Caco-2 (cell line): ENCODE results near the gene TTC16. TPM values are rescaled to one million over a fixed set of nuclear protein-coding genes. Genes with fewer than 3 reads are reported as not detected.

Experiments
- BruUV-seq: library from RNA; stranded (reverse); fragments of 400-500 nt; replicated peaks from 2 replicates; lab custom pipeline; 2021; lab: Mats Ljungman, UMichigan
- CTCF ChIA-PET: fragments of 300-600 bp; sonication (Branson Sonifier 250); formaldehyde crosslinking; loops from one replicate; lab custom pipeline; 2022; ENCODE audit warnings: antibody characterized with exemption; lab: Charles Lee
- POLR2A ChIA-PET: fragments of 300-600 bp; sonication (Branson Sonifier 250); formaldehyde crosslinking; loops from one replicate; lab custom pipeline; 2022; ENCODE audit warnings: antibody characterized with exemption; lab: Charles Lee
- DNase-seq, 2 experiments: peaks; one replicate each; pipeline versions ENCODE4 v3.0.0 to v3.0.0-alpha.2; 2020 to 2022
- H3K27me3 ChIP-seq: replicated peaks from 2 replicates; pipeline ENCODE4 v1.6.0; 2011; ENCODE audit warnings: low read length; ENCODE audit not compliant: control insufficient read depth, insufficient read depth
- H3K36me3 ChIP-seq: 2 replicates; pipeline ENCODE4 v1.5.1; 2011; ENCODE audit warnings: low read length; ENCODE audit not compliant: control insufficient read depth, insufficient read depth
- H3K4me1 ChIP-seq: fragments of 250-450 bp; sonication (Bioruptor Pico); 2 replicates; pipeline ENCODE4 v1.5.1; 2020; ENCODE audit warnings: mild to moderate bottlenecking
- H3K4me3 ChIP-seq: 2 replicates; pipeline ENCODE4 v1.5.1; 2011; ENCODE audit warnings: low read depth, mild to moderate bottlenecking, control low read depth, low read length
- H3K9me3 ChIP-seq: fragments of 250-450 bp; sonication (Bioruptor Pico); 2 replicates; pipeline ENCODE4 v1.5.1; 2020; ENCODE audit warnings: mild to moderate bottlenecking, moderate library complexity
- H3K27ac Mint-ChIP-seq: one replicate; pipeline ENCODE4 v1.8.0; 2022; ENCODE audit warnings: mixed read lengths; ENCODE audit not compliant: unreplicated experiment
- H3K27me3 Mint-ChIP-seq: one replicate; pipeline ENCODE4 v1.8.0; 2022; ENCODE audit warnings: mixed read lengths; ENCODE audit not compliant: insufficient read depth, unreplicated experiment
- H3K36me3 Mint-ChIP-seq: one replicate; pipeline ENCODE4 v1.8.0; 2022; ENCODE audit warnings: mild to moderate bottlenecking, mixed read lengths; ENCODE audit not compliant: insufficient read depth, unreplicated experiment
- H3K4me1 Mint-ChIP-seq: one replicate; pipeline ENCODE4 v1.8.0; 2022; ENCODE audit warnings: low read depth, mixed read lengths; ENCODE audit not compliant: unreplicated experiment
- H3K4me3 Mint-ChIP-seq: one replicate; pipeline ENCODE4 v1.8.0; 2022; ENCODE audit warnings: mild to moderate bottlenecking, moderate library complexity, mixed read lengths; ENCODE audit not compliant: unreplicated experiment
- H3K9me3 Mint-ChIP-seq: one replicate; pipeline ENCODE4 v1.8.0; 2022; ENCODE audit warnings: mixed read lengths; ENCODE audit not compliant: unreplicated experiment
- intact Hi-C: fragments of 100-400 bp; cut with micrococcal nuclease; formaldehyde crosslinking; loops from one replicate; pipeline ENCODE4 v1.10.0; 2022; ENCODE audit not compliant: unreplicated experiment
- total RNA-seq: library from RNA; stranded (reverse); gene quantifications from 2 replicates; pipeline ENCODE4 v1.2.3, GENCODE V29; 2022
- TF ChIP-seq, protein P1 (sequence below), 2 experiments: fragments of 200-600 bp in 1 of 2; IDR thresholded peaks; 1 replicate in 1 of 2; 2 replicates in 1 of 2; pipeline versions ENCODE4 v1.5.1 to v1.8.0; 2011 to 2022; ENCODE audit warnings: antibody characterized with exemption in 1 of 2, control low read depth in 1 of 2, inconsistent platforms in 1 of 2, low read depth in 1 of 2, low read length in 1 of 2, mild to moderate bottlenecking in 1 of 2, moderate library complexity in 1 of 2; ENCODE audit not compliant: insufficient read depth in 1 of 2, severe bottlenecking in 1 of 2, unreplicated experiment in 1 of 2

The TTC16 gene
- total RNA-seq, 1 experiment from 2014 or later, result not detected

DNA sequence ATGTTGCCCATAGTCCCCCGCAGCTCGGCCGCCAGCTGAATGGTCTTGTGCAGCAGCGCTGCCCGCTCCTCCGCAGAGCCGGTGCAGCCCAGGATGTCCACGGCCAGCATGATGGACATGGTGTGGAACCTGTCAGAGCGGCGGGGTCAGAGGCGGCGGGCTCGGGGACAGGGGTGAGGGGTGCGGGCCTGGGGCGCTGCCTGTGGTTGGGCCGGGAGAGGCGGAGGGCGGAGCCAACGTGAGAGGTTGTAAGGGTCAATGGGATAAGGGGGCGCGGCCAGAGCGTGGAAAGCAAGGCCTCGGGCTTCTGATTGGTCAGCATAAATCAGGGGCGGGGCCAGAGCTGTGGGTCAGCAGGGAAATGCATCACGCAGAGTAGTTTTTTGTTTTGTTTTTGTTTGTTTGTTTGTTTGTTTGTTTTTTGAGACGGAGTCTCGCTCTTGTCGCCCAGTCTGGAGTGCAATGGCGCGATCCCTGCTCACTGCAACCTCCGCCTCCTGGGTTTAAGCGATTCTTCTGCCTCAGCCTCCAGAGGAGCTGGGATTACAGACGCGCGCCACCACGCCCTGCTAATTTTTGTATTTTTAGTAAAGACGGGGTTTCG, 26.1 kb downstream of the TTC16 start:
- H3K27me3 ChIP-seq, result no peaks in the 10 kb centered on the region; the same call in 1 of the 2 replicates
- POLR2A ChIA-PET, result no interaction called here
- H3K4me1 Mint-ChIP-seq, result no peaks in the 10 kb centered on the region
- CTCF ChIA-PET, result interaction anchor here (0.6 kb wide), 1 partner anchor 59 kb away, joined by 3 read pairs; no protein-coding TSS in a partner anchor
- H3K4me3 Mint-ChIP-seq, result peak overlapping the region; percentile 53
- TF ChIP-seq, protein P1, sequence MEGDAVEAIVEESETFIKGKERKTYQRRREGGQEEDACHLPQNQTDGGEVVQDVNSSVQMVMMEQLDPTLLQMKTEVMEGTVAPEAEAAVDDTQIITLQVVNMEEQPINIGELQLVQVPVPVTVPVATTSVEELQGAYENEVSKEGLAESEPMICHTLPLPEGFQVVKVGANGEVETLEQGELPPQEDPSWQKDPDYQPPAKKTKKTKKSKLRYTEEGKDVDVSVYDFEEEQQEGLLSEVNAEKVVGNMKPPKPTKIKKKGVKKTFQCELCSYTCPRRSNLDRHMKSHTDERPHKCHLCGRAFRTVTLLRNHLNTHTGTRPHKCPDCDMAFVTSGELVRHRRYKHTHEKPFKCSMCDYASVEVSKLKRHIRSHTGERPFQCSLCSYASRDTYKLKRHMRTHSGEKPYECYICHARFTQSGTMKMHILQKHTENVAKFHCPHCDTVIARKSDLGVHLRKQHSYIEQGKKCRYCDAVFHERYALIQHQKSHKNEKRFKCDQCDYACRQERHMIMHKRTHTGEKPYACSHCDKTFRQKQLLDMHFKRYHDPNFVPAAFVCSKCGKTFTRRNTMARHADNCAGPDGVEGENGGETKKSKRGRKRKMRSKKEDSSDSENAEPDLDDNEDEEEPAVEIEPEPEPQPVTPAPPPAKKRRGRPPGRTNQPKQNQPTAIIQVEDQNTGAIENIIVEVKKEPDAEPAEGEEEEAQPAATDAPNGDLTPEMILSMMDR (IDR thresholded peaks at IDR 0.05; ENCODE audit: insufficient read depth in 1 of 2, low read depth in 1 of 2, low read length in 1 of 2, severe bottlenecking in 1 of 2, unreplicated experiment in 1 of 2), result no peak
- H3K36me3 ChIP-seq, result no peaks in the 10 kb centered on the region
- no peaks in the 10 kb centered on the region for H3K9me3 ChIP-seq
- no peak overlapping the region for H3K4me3 ChIP-seq
- peak; percentile 43 to 78 for DNase-seq
- H3K27ac Mint-ChIP-seq, result peak overlapping the region; percentile 32
- H3K36me3 Mint-ChIP-seq, result no peaks in the 10 kb centered on the region
- H3K4me1 ChIP-seq, result no peaks in the 10 kb centered on the region
- H3K9me3 Mint-ChIP-seq, result no peaks in the 10 kb centered on the region
- intact Hi-C loops, result no loop called here
- H3K27me3 Mint-ChIP-seq, result peaks cover 6% of the 10 kb centered on the region
- no TSS peak for BruUV-seq

DNA sequence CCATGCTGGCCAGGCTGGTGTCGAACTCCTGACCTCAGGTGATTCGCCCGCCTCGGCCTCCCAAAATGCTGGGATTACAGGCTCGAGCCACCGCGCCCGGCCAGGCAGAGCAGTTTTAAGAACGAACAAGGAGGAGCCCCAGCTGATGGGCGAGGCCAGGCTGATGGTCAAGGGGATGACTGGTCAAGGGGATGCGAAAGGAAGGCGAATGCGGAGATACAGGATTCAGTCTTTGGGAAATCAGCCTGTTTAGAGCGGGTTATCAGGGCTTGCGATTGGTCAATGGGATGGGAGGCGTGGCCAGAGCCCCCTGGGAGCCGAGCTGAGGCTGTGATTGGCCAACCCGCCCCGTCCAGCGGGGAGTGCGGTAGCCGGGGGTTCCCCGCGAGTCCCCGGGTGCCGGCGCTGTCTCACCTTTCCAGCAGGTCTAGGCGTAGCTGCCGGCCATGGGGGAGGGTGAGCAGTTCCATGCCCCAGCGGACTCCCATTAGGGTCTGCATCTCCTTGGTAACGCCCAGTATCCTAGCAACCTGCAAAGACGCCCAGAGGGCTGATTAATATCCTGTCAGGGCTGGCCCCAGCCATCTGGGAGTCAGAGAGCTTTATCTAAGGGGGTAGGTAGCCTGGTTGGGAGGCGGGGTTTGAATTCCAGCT, 26.7 kb downstream of the TTC16 start:
- ChIA-PET POLR2A (no interaction called here), CTCF (interaction anchor here (0.6 kb wide), 1 partner anchor 59 kb away, joined by 3 read pairs; no protein-coding TSS in a partner anchor)
- H3K27me3 Mint-ChIP-seq, result peaks cover 9% of the 10 kb centered on the region
- H3K36me3 Mint-ChIP-seq, result no peaks in the 10 kb centered on the region
- Histone ChIP-seq H3K9me3 (no peaks in the 10 kb centered on the region), H3K4me1 (no peaks in the 10 kb centered on the region), H3K36me3 (no peaks in the 10 kb centered on the region), H3K27me3 (no peaks in the 10 kb centered on the region; the same call in 1 of the 2 replicates), H3K4me3 (no peak overlapping the region)
- H3K27ac Mint-ChIP-seq, result peak overlapping the region; percentile 32
- no peaks in the 10 kb centered on the region for H3K9me3 Mint-ChIP-seq
- DNase-seq, result peak; percentile 51 to 77
- TF ChIP-seq, protein P1 (IDR thresholded peaks at IDR 0.05; ENCODE audit: insufficient read depth in 1 of 2, low read depth in 1 of 2, low read length in 1 of 2, severe bottlenecking in 1 of 2, unreplicated experiment in 1 of 2), result no peak
- peak overlapping the region; percentile 53 for H3K4me3 Mint-ChIP-seq
- intact Hi-C loops, result no loop called here
- BruUV-seq, result no TSS peak
- H3K4me1 Mint-ChIP-seq, result no peaks in the 10 kb centered on the region

DNA sequence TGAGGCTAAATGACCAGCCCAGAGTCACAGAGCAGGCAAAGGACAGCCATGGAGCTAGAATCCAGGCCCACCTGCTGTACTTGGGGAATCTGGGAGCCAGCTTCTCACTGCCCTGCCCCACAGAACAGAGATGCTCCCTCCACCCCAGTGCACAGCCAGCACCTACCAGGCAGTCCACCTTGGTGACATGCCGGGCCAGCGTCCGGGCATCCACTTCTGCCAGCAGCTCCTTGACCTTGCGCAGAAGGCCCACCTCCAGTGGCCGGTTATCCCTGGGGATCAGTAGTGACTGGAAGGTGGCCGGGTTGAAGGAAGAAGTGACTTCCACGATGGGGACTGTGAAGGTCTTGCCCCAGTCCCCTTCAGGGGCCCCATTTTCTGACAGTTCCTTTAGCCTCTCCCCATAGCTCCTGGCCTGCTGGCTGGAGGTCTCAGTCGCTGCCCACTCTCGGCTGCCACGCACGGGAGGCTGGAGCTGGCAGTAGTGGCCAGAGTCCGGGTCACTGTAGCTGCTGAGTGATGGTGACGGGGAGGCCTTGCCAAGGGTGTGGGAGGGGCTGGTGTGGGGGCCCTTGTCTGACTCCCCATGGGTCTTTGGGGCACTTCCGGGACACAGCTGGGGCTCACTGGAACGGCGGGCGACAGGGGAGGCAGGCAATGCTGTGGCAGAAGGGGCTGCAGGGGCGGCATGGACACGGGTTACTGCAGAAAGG, 28.7 kb downstream of the TTC16 start:
- Histone ChIP-seq H3K36me3 (no peaks in the 10 kb centered on the region), H3K9me3 (no peaks in the 10 kb centered on the region), H3K4me3 (no peak overlapping the region), H3K4me1 (no peaks in the 10 kb centered on the region), H3K27me3 (no peaks in the 10 kb centered on the region; the same call in 1 of the 2 replicates)
- no peaks in the 10 kb centered on the region for H3K36me3 Mint-ChIP-seq
- intact Hi-C loops, result no loop called here
- no peak overlapping the region for H3K4me3 Mint-ChIP-seq
- TF ChIP-seq, protein P1 (IDR thresholded peaks at IDR 0.05; ENCODE audit: insufficient read depth in 1 of 2, low read depth in 1 of 2, low read length in 1 of 2, severe bottlenecking in 1 of 2, unreplicated experiment in 1 of 2), result no peak
- BruUV-seq, result no TSS peak
- ChIA-PET CTCF (interaction anchor here (0.6 to 2.7 kb wide), 3 partner anchors 10 to 118 kb away, joined by 3 to 10 read pairs (median 6); partner anchors contain the start of gene TOR2A), POLR2A (no interaction called here)
- no peak for DNase-seq
- H3K27me3 Mint-ChIP-seq, result peaks cover 9% of the 10 kb centered on the region
- no peak overlapping the region for H3K27ac Mint-ChIP-seq
- no peaks in the 10 kb centered on the region for H3K9me3 Mint-ChIP-seq
- no peaks in the 10 kb centered on the region for H3K4me1 Mint-ChIP-seq
